Skeletal muscle tissue (tissue), 4 donors: ENCODE results near the gene DCTPP1. TPM values are rescaled to one million over a fixed set of nuclear protein-coding genes. Genes with fewer than 3 reads are reported as not detected.

Source experiments
- H3K27ac ChIP-seq: one replicate; pipeline ENCODE4 v1.7.0; 2013; ENCODE audit warnings: mild to moderate bottlenecking, low read depth, low read length, inconsistent platforms
- H3K27me3 ChIP-seq, 3 donors: one replicate each; pipeline ENCODE4 v1.7.0; 2013; ENCODE audit warnings: low read length in 3 of 3; ENCODE audit not compliant: control insufficient read depth in 3 of 3, insufficient read depth in 3 of 3
- H3K36me3 ChIP-seq, 3 donors: one replicate each; pipeline ENCODE4 v1.7.0; 2013; ENCODE audit warnings: low read length in 3 of 3; ENCODE audit not compliant: control insufficient read depth in 3 of 3, insufficient read depth in 3 of 3
- H3K4me1 ChIP-seq, 3 donors: one replicate each; pipeline ENCODE4 v1.7.0; 2013; ENCODE audit warnings: low read length in 3 of 3, mild to moderate bottlenecking in 3 of 3; ENCODE audit not compliant: control insufficient read depth in 3 of 3, insufficient read depth in 3 of 3
- H3K4me3 ChIP-seq, 3 donors: one replicate each; pipeline ENCODE4 v1.7.0; 2013; ENCODE audit warnings: low read length in 3 of 3
- H3K9ac ChIP-seq, 3 donors: one replicate each; pipeline ENCODE4 v1.7.0; 2013; ENCODE audit warnings: low read length in 3 of 3, mild to moderate bottlenecking in 3 of 3, moderate library complexity in 2 of 3, low read depth in 1 of 3
- H3K9me3 ChIP-seq, 3 donors: one replicate each; pipeline ENCODE4 v1.7.0; 2013; ENCODE audit warnings: low read length in 3 of 3; ENCODE audit not compliant: control insufficient read depth in 3 of 3
- total RNA-seq: library from RNA; depleted of rRNA; stranded (reverse); fragments of >200 nt; gene quantifications from one replicate; pipeline ENCODE4 v1.2.3, GENCODE V29; 2014
- donor health status: Osteomylitis.

The DCTPP1 gene
- total RNA-seq, 1 donor from 2014 or later: 26.1 TPM

DNA sequence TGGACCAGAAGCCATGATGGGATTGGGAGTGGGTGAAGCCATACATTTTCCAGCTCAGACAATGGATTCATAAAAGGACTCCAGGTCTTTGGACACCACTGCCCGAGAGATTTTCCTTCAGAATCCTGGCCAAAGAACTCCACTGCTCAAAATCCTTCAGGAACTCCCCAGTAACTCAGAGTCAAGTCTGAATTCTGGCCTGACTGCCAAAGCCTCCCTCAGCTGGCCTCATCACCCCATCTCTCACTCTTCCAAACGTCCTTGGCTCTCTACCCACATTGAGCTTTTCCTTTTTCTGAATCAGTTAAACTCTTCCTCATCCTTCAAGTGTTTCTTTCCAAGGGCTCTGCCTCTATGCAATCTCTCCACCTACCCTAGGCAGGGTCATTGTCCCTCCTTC lies 46.3 kb downstream of the DCTPP1 start:
- no peak overlapping the region for H3K9ac ChIP-seq
- H3K4me3 ChIP-seq: no peak overlapping the region
- no peak overlapping the region for H3K27ac ChIP-seq
- H3K27me3 ChIP-seq: no peaks in the 10 kb centered on the region
- H3K9me3 ChIP-seq: no peaks in the 10 kb centered on the region
- peaks cover 7% of the 10 kb centered on the region in 3 donors for H3K4me1 ChIP-seq
- H3K36me3 ChIP-seq: peaks cover 0 to 3% (median 0%) of the 10 kb centered on the region in 3 donors

DNA sequence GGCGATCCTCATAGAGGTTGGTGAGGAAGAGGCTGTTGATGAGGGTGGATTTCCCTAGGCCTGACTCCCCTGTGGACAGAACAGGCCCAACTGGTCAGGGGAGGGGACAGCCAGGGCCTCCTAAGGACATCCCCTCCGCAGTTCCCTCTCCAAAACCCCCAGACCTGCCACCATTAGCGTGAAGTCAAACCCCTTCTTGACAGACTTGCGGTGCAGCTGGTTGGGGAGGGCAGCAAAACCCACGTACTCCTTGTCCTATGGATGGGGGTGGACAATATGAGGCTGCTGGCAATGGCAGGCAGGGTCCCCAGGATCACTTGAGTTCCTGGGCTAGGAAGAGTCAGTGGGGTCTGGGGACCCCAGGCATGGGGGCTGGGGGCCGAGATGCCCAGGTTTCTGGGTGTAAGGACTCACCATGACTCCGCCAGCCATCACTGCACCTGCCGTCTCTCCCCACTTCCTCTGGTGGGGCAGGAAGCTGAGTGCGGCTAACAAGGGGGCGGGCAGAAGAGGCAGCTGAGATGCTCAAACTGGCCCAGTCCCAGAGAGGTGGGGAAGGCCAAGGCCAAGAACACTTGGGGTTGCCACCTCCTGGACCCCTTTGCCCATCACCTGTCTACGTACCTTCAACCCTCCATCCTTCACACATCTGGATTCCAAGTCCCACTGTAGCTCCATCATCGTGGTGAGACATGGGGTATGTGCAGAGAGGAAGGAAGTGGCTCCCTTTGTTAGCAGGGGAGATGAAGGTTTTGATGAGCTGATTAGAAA lies 47.5 kb downstream of the DCTPP1 start, which contains the start of gene SEPTIN1:
SEPTIN1 (minus strand) TSS at position 451 of the 771 bp plus-strand sequence; CDS start at position 432, 19 bp downstream.
- Histone ChIP-seq H3K27ac (peak within 1 kb of the TSS; percentile 9), H3K4me3 (no peak within 1 kb of the TSS), H3K4me1 (peaks cover 11 to 15% (median 12%) of the 10 kb centered on the region in 3 donors)

GRCh38 chr16:30381291-30382041 lies 48.4 kb downstream of the DCTPP1 start:
- no peaks in the 10 kb centered on the region for H3K9me3 ChIP-seq
- no peak overlapping the region for H3K9ac ChIP-seq
- no peaks in the 10 kb centered on the region for H3K27me3 ChIP-seq
- no peak overlapping the region for H3K4me3 ChIP-seq
- H3K36me3 ChIP-seq: peaks cover 2 to 9% (median 2%) of the 10 kb centered on the region in 3 donors
- H3K27ac ChIP-seq: peak overlapping the region; percentile 52
- H3K4me1 ChIP-seq: peaks cover 12 to 19% (median 14%) of the 10 kb centered on the region in 3 donors

More for the DNA sequence above, 47.5 kb downstream of the DCTPP1 start, which contains the start of gene SEPTIN1:
- H3K9me3 ChIP-seq: no peaks in the 10 kb centered on the region
- H3K27me3 ChIP-seq: no peaks in the 10 kb centered on the region
- H3K9ac ChIP-seq: no peak within 1 kb of the TSS
- H3K36me3 ChIP-seq: peaks cover 0 to 4% (median 0%) of the 10 kb centered on the region in 3 donors

- H3K36me3 ChIP-seq: peaks cover 8 to 13% (median 9%) of the 10 kb centered on the region in 3 donors
- H3K9me3 ChIP-seq: no peaks in the 10 kb centered on the region
- H3K9ac ChIP-seq: peak overlapping the region in 1 of 3 donors; percentile 11
- H3K4me1 ChIP-seq: peaks cover 12 to 25% (median 14%) of the 10 kb centered on the region in 3 donors
- H3K27me3 ChIP-seq: no peaks in the 10 kb centered on the region
- no peak overlapping the region for H3K4me3 ChIP-seq
- H3K27ac ChIP-seq: peak overlapping the region; percentile 52
Measured at GRCh38 chr16:30380803-30381208, 49.0 kb downstream of the DCTPP1 start.

- Histone ChIP-seq H3K4me1 (peaks cover 12 to 27% (median 14%) of the 10 kb centered on the region in 3 donors), H3K27me3 (no peaks in the 10 kb centered on the region), H3K27ac (no peak overlapping the region), H3K36me3 (peaks cover 10 to 16% (median 11%) of the 10 kb centered on the region in 3 donors), H3K9ac (no peak overlapping the region), H3K9me3 (no peaks in the 10 kb centered on the region), H3K4me3 (no peak overlapping the region)
Measured at GRCh38 chr16:30380072-30380802, 49.6 kb downstream of the DCTPP1 start.

DNA sequence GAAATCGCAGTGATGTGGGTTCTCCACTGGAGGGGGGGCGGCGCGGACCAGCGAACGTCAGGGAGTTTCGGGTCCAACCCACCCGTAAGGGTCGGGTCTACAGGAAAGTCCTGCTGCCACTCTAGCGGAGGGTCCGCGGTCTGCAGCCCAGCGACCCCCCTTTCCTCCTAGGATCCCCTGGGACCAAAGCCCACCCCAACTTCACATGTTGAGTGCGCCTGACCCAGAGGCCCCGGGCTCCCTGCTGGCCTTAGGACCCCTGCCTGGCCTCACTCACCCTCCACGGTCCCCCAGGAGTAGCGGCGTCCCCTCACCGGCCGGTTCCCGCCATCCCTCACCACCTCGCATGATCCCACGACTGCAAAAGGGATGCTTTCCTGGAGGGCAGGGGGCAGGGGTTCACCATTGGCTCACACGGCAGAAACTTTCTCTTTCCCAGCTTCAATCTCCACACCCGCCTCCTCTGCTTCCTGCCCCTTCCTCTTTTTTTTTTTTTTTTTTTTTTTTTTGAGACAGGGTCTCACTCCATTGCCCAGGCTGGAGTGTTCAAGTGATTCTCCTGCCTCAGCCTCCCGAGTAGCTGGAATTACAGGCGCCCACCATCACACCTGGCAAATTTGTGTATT lies 50.6 kb downstream of the DCTPP1 start:
- H3K9me3 ChIP-seq: no peaks in the 10 kb centered on the region
- H3K4me3 ChIP-seq: peak overlapping the region; percentile 88 to 93 (median 88)
- H3K27ac ChIP-seq: peak overlapping the region; percentile 100
- peaks cover 12 to 30% (median 18%) of the 10 kb centered on the region in 3 donors for H3K4me1 ChIP-seq
- H3K9ac ChIP-seq: peak overlapping the region; percentile 57 to 79 (median 71)
- H3K36me3 ChIP-seq: peaks cover 10 to 16% (median 11%) of the 10 kb centered on the region in 3 donors
- H3K27me3 ChIP-seq: no peaks in the 10 kb centered on the region

GRCh38 chr16:30378236-30379157 lies 51.3 kb downstream of the DCTPP1 start:
- Histone ChIP-seq H3K27me3 (no peaks in the 10 kb centered on the region), H3K9me3 (no peaks in the 10 kb centered on the region), H3K36me3 (peaks cover 10 to 16% (median 11%) of the 10 kb centered on the region in 3 donors), H3K4me1 (peaks cover 18 to 34% (median 18%) of the 10 kb centered on the region in 3 donors), H3K27ac (peak overlapping the region; percentile 100), H3K4me3 (peak overlapping the region; percentile 88 to 93 (median 88)), H3K9ac (peak overlapping the region; percentile 89 to 92 (median 89))

DNA sequence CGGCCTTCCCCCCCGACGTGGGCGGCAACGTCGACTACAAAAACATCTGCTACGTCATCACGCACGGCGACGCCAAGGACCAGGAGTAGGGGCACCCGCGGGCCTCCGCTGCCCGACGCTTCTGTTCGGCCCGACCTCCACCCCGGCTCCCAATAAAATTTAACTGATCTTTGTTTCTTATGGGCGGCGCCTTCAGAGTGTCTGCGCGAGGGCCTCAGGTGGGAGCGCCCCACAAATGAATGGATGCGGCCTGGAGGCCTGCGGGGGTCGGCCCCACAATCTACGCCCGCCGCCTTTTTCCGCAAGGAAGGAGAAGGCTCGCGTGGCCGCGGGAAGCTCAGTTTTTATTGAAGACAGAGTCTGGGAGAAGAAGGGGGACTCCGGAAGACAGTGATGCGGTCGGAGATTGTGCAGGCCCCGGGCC lies 52.0 kb downstream of the DCTPP1 start:
- Histone ChIP-seq H3K4me3 (peak overlapping the region; percentile 78 to 88 (median 85)), H3K36me3 (peaks cover 10 to 16% (median 11%) of the 10 kb centered on the region in 3 donors), H3K9me3 (no peaks in the 10 kb centered on the region), H3K9ac (peak overlapping the region; percentile 89 to 92 (median 89)), H3K4me1 (peaks cover 18 to 37% (median 20%) of the 10 kb centered on the region in 3 donors), H3K27ac (peak overlapping the region; percentile 100), H3K27me3 (no peaks in the 10 kb centered on the region)
